Spleen (tissue), 7 donors: ENCODE data around the gene POC5.

Source experiments
- CTCF ChIP-seq, 11 experiments: fragments of 200-600 bp in 7 of 11; fragments of 450-650 bp in 4 of 11; sonication (generic) in 4 of 11; IDR thresholded peaks in 8 of 11; conservative IDR thresholded peaks in 3 of 11; 1 replicate in 7 of 11; 2 replicates in 4 of 11; pipeline versions ENCODE4 v1.4.0 to v1.8.0; 2016 to 2021; ENCODE audit warnings: antibody characterized with exemption in 11 of 11, inconsistent platforms in 4 of 11, mild to moderate bottlenecking in 1 of 11
- POLR2A ChIP-seq, 3 donors: fragments of 450-650 bp; IDR thresholded peaks; one replicate each; pipeline ENCODE4 v1.5.1; 2017; ENCODE audit warnings: antibody characterized with exemption in 3 of 3, mild to moderate bottlenecking in 1 of 3
- POLR2AphosphoS5 ChIP-seq, 3 donors: sonication (generic); formaldehyde crosslinking; IDR thresholded peaks; one replicate each; pipeline ENCODE4 v1.5.1; 2017; ENCODE audit warnings: antibody characterized with exemption in 3 of 3
- donor health status: DM: no; HTN: no; CAD: no; lungs with moderate emphysema.
- donor health status: DM: no; HTN: no; CAD: no.
- donor health status: DM: no; HTN: no; CAD: no.

GRCh38 chr5:75640826-75641225 is 76.4 kb downstream of the POC5 start:
- TF ChIP-seq CTCF (IDR thresholded peaks at IDR 0.05 in 8 of 11, conservative IDR thresholded peaks at IDR 0.05 in 3 of 11) (no peak), POLR2A (IDR thresholded peaks at IDR 0.05) (no peak), POLR2AphosphoS5 (IDR thresholded peaks at IDR 0.05) (no peak)
